HEK293T (cell line): ENCODE data around the gene ATP1B3.

Source experiments
- BHLHE40 ChIP-seq: fragments of 450-650 bp; IDR thresholded peaks from 2 replicates; pipeline ENCODE4 v1.6.1; 2016; ENCODE audit warnings: mild to moderate bottlenecking, moderate library complexity, borderline replicate concordance
- ELF4 ChIP-seq: fragments of 450-650 bp; IDR thresholded peaks from 2 replicates; pipeline ENCODE4 v1.6.1; 2017; ENCODE audit warnings: antibody characterized with exemption
- FOXA1 ChIP-seq: fragments of 450-650 bp; IDR thresholded peaks from 2 replicates; pipeline ENCODE4 v1.6.1; 2016; ENCODE audit warnings: mild to moderate bottlenecking
- FOXK2 ChIP-seq: fragments of 450-650 bp; IDR thresholded peaks from 2 replicates; pipeline ENCODE4 v1.6.1; 2016; ENCODE audit warnings: mild to moderate bottlenecking
- FOXM1 ChIP-seq: fragments of 450-650 bp; IDR thresholded peaks from 2 replicates; pipeline ENCODE4 v1.6.1; 2017; ENCODE audit warnings: mild to moderate bottlenecking, borderline replicate concordance
- NFRKB ChIP-seq: fragments of 450-650 bp; IDR thresholded peaks from 2 replicates; pipeline ENCODE4 v1.6.1; 2016; ENCODE audit warnings: mild to moderate bottlenecking, moderate library complexity
- SP1 ChIP-seq: fragments of 450-650 bp; IDR thresholded peaks from 2 replicates; pipeline ENCODE4 v1.6.1; 2017
- ZNF384 ChIP-seq: fragments of 450-650 bp; IDR thresholded peaks from 2 replicates; pipeline ENCODE4 v1.6.1; 2016
- TF ChIP-seq, protein P1 (sequence below): fragments of 450-650 bp; IDR thresholded peaks from 2 replicates; pipeline ENCODE4 v1.6.1; 2016

GRCh38 chr3:141853081-141853601 is 23.3 kb upstream of the ATP1B3 start:
- TF ChIP-seq SP1: no peak
- no peak for TF ChIP-seq ELF4
- no peak for TF ChIP-seq NFRKB
- TF ChIP-seq FOXA1: no peak
- no peak for TF ChIP-seq BHLHE40
- TF ChIP-seq, protein P1, sequence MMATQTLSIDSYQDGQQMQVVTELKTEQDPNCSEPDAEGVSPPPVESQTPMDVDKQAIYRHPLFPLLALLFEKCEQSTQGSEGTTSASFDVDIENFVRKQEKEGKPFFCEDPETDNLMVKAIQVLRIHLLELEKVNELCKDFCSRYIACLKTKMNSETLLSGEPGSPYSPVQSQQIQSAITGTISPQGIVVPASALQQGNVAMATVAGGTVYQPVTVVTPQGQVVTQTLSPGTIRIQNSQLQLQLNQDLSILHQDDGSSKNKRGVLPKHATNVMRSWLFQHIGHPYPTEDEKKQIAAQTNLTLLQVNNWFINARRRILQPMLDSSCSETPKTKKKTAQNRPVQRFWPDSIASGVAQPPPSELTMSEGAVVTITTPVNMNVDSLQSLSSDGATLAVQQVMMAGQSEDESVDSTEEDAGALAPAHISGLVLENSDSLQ: no peak
- TF ChIP-seq FOXM1: no peak
- TF ChIP-seq FOXK2: no peak
- no peak for TF ChIP-seq ZNF384
